SK-N-SH treated with all-trans-retinoic acid at 6 μM for 48 hours (cell line): Measurements from ENCODE around the gene PAOX.
"Not testable (repeated sequence)": the region's sequence is repeated elsewhere in the genome, so short reads cannot be mapped to it uniquely, and the experiment has no call there.

Source experiments
- ATAC-seq: fragments of 200-7000 bp; cut with Tn5 transposase; 3 replicates; pipeline ENCODE4 v1.9.1; 2020; ENCODE audit warnings: mild to moderate bottlenecking, moderate library complexity
- ARNTL ChIP-seq: fragments of 450-650 bp; formaldehyde crosslinking; IDR thresholded peaks from 2 replicates; pipeline ENCODE4 v1.5.0; 2020; ENCODE audit warnings: low read depth, mild to moderate bottlenecking, moderate library complexity, borderline replicate concordance
- BACH2 ChIP-seq: fragments of 250-450 bp; sonication (Bioruptor Pico); IDR thresholded peaks from 2 replicates; pipeline ENCODE4 v1.9.0; 2021; ENCODE audit warnings: mild to moderate bottlenecking, borderline replicate concordance
- CSDC2 ChIP-seq: fragments of 250-450 bp; sonication (Bioruptor Pico); IDR thresholded peaks from 2 replicates; pipeline ENCODE4 v1.5.0; 2020; ENCODE audit warnings: mild to moderate bottlenecking, moderate library complexity
- ESRRG ChIP-seq: fragments of 250-450 bp; sonication (Bioruptor Pico); IDR thresholded peaks from 2 replicates; pipeline ENCODE4 v1.6.1; 2021; ENCODE audit warnings: mild to moderate bottlenecking
- GLIS3 ChIP-seq: fragments of 250-450 bp; sonication (Bioruptor Pico); IDR thresholded peaks from 2 replicates; pipeline ENCODE4 v1.5.0; 2020; ENCODE audit warnings: mild to moderate bottlenecking, moderate library complexity
- ISL1 ChIP-seq: fragments of 250-450 bp; sonication (Bioruptor Pico); IDR thresholded peaks from 2 replicates; pipeline ENCODE4 v2.1.2; 2022; ENCODE audit warnings: mild to moderate bottlenecking, moderate library complexity
- OSR1 ChIP-seq: fragments of 250-450 bp; sonication (Bioruptor Pico); IDR thresholded peaks from 2 replicates; pipeline ENCODE4 v1.8.0; 2022; ENCODE audit warnings: moderate library complexity, mild to moderate bottlenecking, inconsistent platforms
- PPARA ChIP-seq: fragments of 250-450 bp; sonication (Bioruptor Pico); IDR thresholded peaks from 2 replicates; pipeline ENCODE4 v1.5.0; 2020; ENCODE audit warnings: mild to moderate bottlenecking, borderline replicate concordance
- RARB ChIP-seq: fragments of 250-450 bp; sonication (Bioruptor Pico); IDR thresholded peaks from 2 replicates; pipeline ENCODE4 v1.8.0; 2021; ENCODE audit warnings: mild to moderate bottlenecking, moderate library complexity
- SNAI2 ChIP-seq: fragments of 250-450 bp; sonication (Bioruptor Pico); IDR thresholded peaks from 2 replicates; pipeline ENCODE4 v1.5.0; 2020; ENCODE audit warnings: mild to moderate bottlenecking, moderate library complexity
- TCF4 ChIP-seq: fragments of 250-450 bp; sonication (Bioruptor Pico); IDR thresholded peaks from 2 replicates; pipeline ENCODE4 v1.8.0; 2021; ENCODE audit warnings: mild to moderate bottlenecking, moderate library complexity, borderline replicate concordance
- TOX ChIP-seq: fragments of 250-450 bp; sonication (Bioruptor Pico); IDR thresholded peaks from 2 replicates; pipeline ENCODE4 v1.8.0; 2021; ENCODE audit warnings: mild to moderate bottlenecking, moderate library complexity, borderline replicate concordance
- ZFP3 ChIP-seq: fragments of 250-450 bp; sonication (Bioruptor Pico); IDR thresholded peaks from 2 replicates; pipeline ENCODE4 v1.5.0; 2020; ENCODE audit warnings: mild to moderate bottlenecking, moderate library complexity
- ZFP30 ChIP-seq: fragments of 450-650 bp; formaldehyde crosslinking; IDR thresholded peaks from 2 replicates; pipeline ENCODE4 v1.5.0; 2022; ENCODE audit warnings: mild to moderate bottlenecking, moderate library complexity
- ZNF70 ChIP-seq: fragments of 450-650 bp; formaldehyde crosslinking; IDR thresholded peaks from 2 replicates; pipeline ENCODE4 v1.5.0; 2020; ENCODE audit warnings: mild to moderate bottlenecking, moderate library complexity
- ZNF8 ChIP-seq: fragments of 450-650 bp; formaldehyde crosslinking; IDR thresholded peaks from 2 replicates; pipeline ENCODE4 v1.5.0; 2020; ENCODE audit warnings: mild to moderate bottlenecking, moderate library complexity
- TF ChIP-seq, protein P1 (sequence below): fragments of 250-450 bp; sonication (Bioruptor Pico); IDR thresholded peaks from 2 replicates; pipeline ENCODE4 v1.5.0; 2020; ENCODE audit warnings: mild to moderate bottlenecking, moderate library complexity
- TF ChIP-seq, protein P2 (sequence below): fragments of 250-450 bp; sonication (Bioruptor Pico); IDR thresholded peaks from 2 replicates; pipeline ENCODE4 v1.8.0; 2021; ENCODE audit warnings: low read depth, mild to moderate bottlenecking, moderate library complexity, borderline replicate concordance
- TF ChIP-seq, protein P3 (sequence below): fragments of 250-450 bp; sonication (Bioruptor Pico); IDR thresholded peaks from 2 replicates; pipeline ENCODE4 v1.8.0; 2020; ENCODE audit warnings: mild to moderate bottlenecking, moderate library complexity, borderline replicate concordance
- TF ChIP-seq, protein P4 (sequence below): fragments of 250-450 bp; sonication (Bioruptor Pico); IDR thresholded peaks from 2 replicates; pipeline ENCODE4 v1.5.1; 2020; ENCODE audit warnings: low read depth, mild to moderate bottlenecking, moderate library complexity
- TF ChIP-seq, protein P5 (sequence below): fragments of 250-450 bp; sonication (Bioruptor Pico); IDR thresholded peaks from 2 replicates; pipeline ENCODE4 v1.5.1; 2021; ENCODE audit warnings: mild to moderate bottlenecking, moderate library complexity

The PAOX gene

DNA sequence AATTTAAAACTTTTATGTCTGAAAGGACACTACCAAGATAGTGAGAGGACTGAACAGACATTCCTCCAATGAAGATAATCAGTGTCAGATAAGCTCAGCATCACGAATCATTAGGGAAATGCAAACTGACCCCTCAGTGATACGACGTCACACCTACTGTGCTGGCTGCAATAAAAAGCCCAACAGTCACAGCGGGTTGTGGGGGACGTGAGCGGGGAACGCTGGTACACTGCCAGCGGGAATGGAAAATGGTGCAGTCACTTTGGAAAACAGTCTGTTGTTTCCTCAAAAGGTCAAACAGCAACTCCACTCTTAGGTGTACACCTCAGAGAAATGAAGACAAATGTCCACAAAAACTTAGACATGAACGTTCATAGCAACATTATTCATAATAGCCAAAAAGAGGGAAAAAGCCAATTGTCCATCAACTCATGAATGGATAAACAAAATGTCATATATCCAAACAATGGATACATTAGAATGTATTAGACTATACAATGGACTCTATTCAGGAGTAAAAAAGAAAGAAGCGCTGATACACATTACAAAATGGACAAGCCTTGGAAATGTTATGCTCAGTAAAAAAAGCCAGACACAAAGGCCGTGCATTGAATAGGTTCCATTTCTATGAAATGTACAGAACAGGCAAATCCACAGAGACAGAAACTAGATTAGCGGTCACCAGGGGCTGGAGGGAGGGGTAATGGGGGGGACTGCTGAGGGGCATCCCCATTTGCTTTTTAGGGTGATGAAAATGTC lies 3.5 kb upstream of the PAOX start:
- ATAC-seq, result no peak
- TF ChIP-seq, protein P1, sequence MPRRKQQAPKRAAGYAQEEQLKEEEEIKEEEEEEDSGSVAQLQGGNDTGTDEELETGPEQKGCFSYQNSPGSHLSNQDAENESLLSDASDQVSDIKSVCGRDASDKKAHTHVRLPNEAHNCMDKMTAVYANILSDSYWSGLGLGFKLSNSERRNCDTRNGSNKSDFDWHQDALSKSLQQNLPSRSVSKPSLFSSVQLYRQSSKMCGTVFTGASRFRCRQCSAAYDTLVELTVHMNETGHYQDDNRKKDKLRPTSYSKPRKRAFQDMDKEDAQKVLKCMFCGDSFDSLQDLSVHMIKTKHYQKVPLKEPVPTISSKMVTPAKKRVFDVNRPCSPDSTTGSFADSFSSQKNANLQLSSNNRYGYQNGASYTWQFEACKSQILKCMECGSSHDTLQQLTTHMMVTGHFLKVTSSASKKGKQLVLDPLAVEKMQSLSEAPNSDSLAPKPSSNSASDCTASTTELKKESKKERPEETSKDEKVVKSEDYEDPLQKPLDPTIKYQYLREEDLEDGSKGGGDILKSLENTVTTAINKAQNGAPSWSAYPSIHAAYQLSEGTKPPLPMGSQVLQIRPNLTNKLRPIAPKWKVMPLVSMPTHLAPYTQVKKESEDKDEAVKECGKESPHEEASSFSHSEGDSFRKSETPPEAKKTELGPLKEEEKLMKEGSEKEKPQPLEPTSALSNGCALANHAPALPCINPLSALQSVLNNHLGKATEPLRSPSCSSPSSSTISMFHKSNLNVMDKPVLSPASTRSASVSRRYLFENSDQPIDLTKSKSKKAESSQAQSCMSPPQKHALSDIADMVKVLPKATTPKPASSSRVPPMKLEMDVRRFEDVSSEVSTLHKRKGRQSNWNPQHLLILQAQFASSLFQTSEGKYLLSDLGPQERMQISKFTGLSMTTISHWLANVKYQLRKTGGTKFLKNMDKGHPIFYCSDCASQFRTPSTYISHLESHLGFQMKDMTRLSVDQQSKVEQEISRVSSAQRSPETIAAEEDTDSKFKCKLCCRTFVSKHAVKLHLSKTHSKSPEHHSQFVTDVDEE (CRISPR knock-in tag), result no peak
- TF ChIP-seq ZNF8 (CRISPR knock-in tag) (no peak), OSR1 (CRISPR knock-in tag) (no peak), RARB (CRISPR knock-in tag) (no peak), TCF4 (no peak), TOX (CRISPR knock-in tag) (no peak), ZFP30 (CRISPR knock-in tag) (no peak), ARNTL (CRISPR knock-in tag) (no peak), ZNF70 (CRISPR knock-in tag) (no peak)
- TF ChIP-seq, protein P2, sequence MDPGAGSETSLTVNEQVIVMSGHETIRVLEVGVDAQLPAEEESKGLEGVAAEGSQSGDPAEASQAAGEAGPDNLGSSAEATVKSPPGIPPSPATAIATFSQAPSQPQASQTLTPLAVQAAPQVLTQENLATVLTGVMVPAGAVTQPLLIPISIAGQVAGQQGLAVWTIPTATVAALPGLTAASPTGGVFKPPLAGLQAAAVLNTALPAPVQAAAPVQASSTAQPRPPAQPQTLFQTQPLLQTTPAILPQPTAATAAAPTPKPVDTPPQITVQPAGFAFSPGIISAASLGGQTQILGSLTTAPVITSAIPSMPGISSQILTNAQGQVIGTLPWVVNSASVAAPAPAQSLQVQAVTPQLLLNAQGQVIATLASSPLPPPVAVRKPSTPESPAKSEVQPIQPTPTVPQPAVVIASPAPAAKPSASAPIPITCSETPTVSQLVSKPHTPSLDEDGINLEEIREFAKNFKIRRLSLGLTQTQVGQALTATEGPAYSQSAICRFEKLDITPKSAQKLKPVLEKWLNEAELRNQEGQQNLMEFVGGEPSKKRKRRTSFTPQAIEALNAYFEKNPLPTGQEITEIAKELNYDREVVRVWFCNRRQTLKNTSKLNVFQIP (CRISPR knock-in tag), result no peak

DNA sequence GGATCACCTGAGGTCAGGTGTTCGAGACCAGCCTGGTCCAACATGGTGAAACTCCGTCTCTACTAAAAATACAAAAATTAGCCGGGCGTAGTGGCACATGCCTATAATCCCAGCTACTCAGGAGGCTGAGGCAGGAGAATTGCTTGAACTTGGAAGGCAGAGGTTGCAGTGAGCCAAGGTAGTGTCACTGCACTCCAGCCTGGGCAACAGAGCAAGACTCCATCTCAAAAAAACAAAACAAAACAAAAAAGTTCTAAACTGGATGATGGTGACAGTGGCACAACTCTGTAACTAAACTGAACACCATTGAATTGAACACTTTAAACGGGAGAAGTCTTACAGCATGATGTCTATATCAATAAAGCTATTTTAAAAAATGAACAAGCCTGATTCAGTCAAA lies 2.9 kb upstream of the PAOX start:
- ATAC-seq, result not testable (repeated sequence)

DNA sequence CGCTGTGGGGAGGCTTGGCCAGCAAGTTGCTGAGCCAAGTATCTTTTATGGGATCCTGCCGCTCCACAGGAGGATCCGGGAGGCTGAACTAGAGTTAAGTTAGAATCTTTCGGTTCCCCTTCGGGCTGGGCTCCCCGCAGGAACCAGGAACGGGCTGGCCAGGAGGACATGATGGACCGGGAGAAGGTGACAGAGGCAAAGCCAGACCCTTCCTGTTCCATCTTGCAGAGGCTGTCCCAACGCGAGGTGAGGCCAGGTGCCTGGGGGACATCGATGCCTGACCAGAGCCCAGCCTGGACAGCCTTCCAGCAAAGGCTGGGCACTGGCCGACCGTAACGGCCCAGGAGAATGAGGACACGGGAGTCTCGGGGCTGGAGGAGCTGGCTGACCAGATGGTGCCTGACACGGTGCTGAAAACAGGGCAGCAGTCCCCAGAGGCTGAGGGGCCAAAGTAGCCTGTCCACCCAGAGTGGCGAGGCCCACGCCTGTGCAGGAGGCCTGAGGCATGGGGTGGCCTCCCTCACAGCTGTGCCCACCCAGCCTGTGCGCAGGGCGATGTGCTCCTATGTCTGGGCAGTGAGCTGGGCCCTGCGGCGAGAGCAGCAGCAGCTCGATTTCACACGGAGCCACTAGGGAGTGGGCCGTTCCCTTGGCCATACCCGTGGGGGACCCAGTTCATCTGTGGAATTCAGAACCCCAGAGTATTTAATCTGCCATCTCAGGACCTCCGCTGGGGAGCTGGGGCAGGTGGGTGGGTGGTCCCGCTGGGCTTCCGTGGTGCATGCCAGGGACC lies 1.8 kb upstream of the PAOX start:
- TF ChIP-seq BACH2 (no peak), CSDC2 (no peak), ZFP3 (CRISPR knock-in tag) (no peak), ARNTL (CRISPR knock-in tag) (no peak), ESRRG (CRISPR knock-in tag) (no peak), SNAI2 (CRISPR knock-in tag) (no peak), PPARA (CRISPR knock-in tag) (no peak), ZNF70 (CRISPR knock-in tag) (no peak), ZFP30 (CRISPR knock-in tag) (no peak), ZNF8 (CRISPR knock-in tag) (no peak), GLIS3 (CRISPR knock-in tag) (no peak), ISL1 (CRISPR knock-in tag) (no peak), TOX (CRISPR knock-in tag) (no peak)
- TF ChIP-seq, protein P3, sequence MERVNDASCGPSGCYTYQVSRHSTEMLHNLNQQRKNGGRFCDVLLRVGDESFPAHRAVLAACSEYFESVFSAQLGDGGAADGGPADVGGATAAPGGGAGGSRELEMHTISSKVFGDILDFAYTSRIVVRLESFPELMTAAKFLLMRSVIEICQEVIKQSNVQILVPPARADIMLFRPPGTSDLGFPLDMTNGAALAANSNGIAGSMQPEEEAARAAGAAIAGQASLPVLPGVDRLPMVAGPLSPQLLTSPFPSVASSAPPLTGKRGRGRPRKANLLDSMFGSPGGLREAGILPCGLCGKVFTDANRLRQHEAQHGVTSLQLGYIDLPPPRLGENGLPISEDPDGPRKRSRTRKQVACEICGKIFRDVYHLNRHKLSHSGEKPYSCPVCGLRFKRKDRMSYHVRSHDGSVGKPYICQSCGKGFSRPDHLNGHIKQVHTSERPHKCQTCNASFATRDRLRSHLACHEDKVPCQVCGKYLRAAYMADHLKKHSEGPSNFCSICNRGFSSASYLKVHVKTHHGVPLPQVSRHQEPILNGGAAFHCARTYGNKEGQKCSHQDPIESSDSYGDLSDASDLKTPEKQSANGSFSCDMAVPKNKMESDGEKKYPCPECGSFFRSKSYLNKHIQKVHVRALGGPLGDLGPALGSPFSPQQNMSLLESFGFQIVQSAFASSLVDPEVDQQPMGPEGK (CRISPR knock-in tag), result no peak
- TF ChIP-seq, protein P2 (CRISPR knock-in tag), result no peak
- TF ChIP-seq, protein P1 (CRISPR knock-in tag), result no peak
- TF ChIP-seq, protein P4, sequence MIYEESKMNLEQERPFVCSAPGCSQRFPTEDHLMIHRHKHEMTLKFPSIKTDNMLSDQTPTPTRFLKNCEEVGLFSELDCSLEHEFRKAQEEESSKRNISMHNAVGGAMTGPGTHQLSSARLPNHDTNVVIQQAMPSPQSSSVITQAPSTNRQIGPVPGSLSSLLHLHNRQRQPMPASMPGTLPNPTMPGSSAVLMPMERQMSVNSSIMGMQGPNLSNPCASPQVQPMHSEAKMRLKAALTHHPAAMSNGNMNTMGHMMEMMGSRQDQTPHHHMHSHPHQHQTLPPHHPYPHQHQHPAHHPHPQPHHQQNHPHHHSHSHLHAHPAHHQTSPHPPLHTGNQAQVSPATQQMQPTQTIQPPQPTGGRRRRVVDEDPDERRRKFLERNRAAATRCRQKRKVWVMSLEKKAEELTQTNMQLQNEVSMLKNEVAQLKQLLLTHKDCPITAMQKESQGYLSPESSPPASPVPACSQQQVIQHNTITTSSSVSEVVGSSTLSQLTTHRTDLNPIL, result no peak
- TF ChIP-seq, protein P5, sequence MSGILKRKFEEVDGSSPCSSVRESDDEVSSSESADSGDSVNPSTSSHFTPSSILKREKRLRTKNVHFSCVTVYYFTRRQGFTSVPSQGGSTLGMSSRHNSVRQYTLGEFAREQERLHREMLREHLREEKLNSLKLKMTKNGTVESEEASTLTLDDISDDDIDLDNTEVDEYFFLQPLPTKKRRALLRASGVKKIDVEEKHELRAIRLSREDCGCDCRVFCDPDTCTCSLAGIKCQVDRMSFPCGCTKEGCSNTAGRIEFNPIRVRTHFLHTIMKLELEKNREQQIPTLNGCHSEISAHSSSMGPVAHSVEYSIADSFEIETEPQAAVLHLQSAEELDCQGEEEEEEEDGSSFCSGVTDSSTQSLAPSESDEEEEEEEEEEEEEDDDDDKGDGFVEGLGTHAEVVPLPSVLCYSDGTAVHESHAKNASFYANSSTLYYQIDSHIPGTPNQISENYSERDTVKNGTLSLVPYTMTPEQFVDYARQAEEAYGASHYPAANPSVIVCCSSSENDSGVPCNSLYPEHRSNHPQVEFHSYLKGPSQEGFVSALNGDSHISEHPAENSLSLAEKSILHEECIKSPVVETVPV, result no peak
- TF ChIP-seq, all 23 proteins: peak for 0
- no peak for ATAC-seq
